ENCODE measurements around the gene HOXA11. TPM values are rescaled to one million over a fixed set of nuclear protein-coding genes. Genes with fewer than 3 reads are reported as not detected.
A peak's percentile ranks its signal among the peaks of the same experiment; 100 is the strongest.

Gene HOXA11
- polyA plus RNA-seq, 1 of the 3 experiments (the other 2 are of a cell fraction) = not detected

GRCh38 chr7:27144781-27145164 is 40.3 kb downstream of the HOXA11 start:
- ChIA-PET POLR2A (interaction anchor here (0.6 kb wide), 1 partner anchor 13 kb away, joined by 3 read pairs; no protein-coding TSS in a partner anchor), CTCF (interaction anchor here (0.8 to 10.9 kb wide), 16 partner anchors 12 to 776 kb away, joined by 3 to 270 read pairs (median 6); partner anchors contain the start of genes HOXA11, HOXA4 and HOXA7)
- no peak overlapping the region for H3K27ac ChIP-seq (ENCODE audit: low read depth in 2 of 2, low read length in 1 of 2)
- H3K4me2 ChIP-seq = peak overlapping the region; percentile 42; the same call in 1 of the 2 replicates
- H2AFZ ChIP-seq (ENCODE audit: low read depth) = 0 out of 2 replicates have a peak overlapping the region, but pooled peaks have one; percentile 29
- H3K4me1 ChIP-seq (ENCODE audit: control insufficient read depth in 1 of 2, insufficient read depth in 2 of 2, low read depth in 1 of 2, low read length in 1 of 2) = peaks cover 11 to 12% of the 10 kb centered on the region in 2 experiments; a peak in 1 of 4 replicates
- H4K20me1 ChIP-seq (ENCODE audit: insufficient read depth) = no peaks in the 10 kb centered on the region
- no peak overlapping the region for H3K4me3 ChIP-seq (ENCODE audit: low read depth in 2 of 2, low read length in 1 of 2)
- H3F3A ChIP-seq (replicated peaks; ENCODE audit: insufficient read depth) = no peaks in the 10 kb centered on the region
- no peaks in the 10 kb centered on the region for H3K9me3 ChIP-seq
- no peaks in the 10 kb centered on the region for H3K79me2 ChIP-seq (ENCODE audit: insufficient read depth)
- H3K9me2 ChIP-seq = no peaks in the 10 kb centered on the region
- 35% methylated on average over 19 of the region's 31 CpGs for WGBS (ENCODE audit: low lambda C conversion rate)
- H3K36me3 ChIP-seq (replicated peaks in 1 of 2; ENCODE audit: control insufficient read depth in 1 of 2, insufficient read depth in 2 of 2, low read length in 1 of 2) = no peaks in the 10 kb centered on the region
- no peak overlapping the region for H3K9ac ChIP-seq
- no peak for TF ChIP-seq TAF1 (IDR thresholded peaks at IDR 0.05; ENCODE audit: borderline replicate concordance, low read depth, low read length)
- no peak for TF ChIP-seq USF2 (IDR thresholded peaks at IDR 0.05; ENCODE audit: borderline replicate concordance, low read depth, low read length)
- TF ChIP-seq SMC3 (IDR thresholded peaks at IDR 0.05; ENCODE audit: low read depth, low read length) = no peak
- no peak for TF ChIP-seq TCF12 (IDR thresholded peaks at IDR 0.05)
- TF ChIP-seq REST (IDR thresholded peaks at IDR 0.05; ENCODE audit: low read depth, low read length) = no peak
- no peak for TF ChIP-seq YY1 (IDR thresholded peaks at IDR 0.05; ENCODE audit: low read depth)
- TF ChIP-seq CTCF (IDR thresholded peaks at IDR 0.05) = no peak
- TF ChIP-seq TEAD4 (IDR thresholded peaks at IDR 0.05; ENCODE audit: borderline replicate concordance, insufficient read depth) = no peak
- TF ChIP-seq MAX (IDR thresholded peaks at IDR 0.05; ENCODE audit: low read depth) = no peak
- no peak for TF ChIP-seq FOXM1 (IDR thresholded peaks at IDR 0.05; ENCODE audit: low read depth)
- no peak for TF ChIP-seq ZBTB33 (IDR thresholded peaks at IDR 0.05; ENCODE audit: borderline replicate concordance, low read depth)
- TF ChIP-seq PBX3 (IDR thresholded peaks at IDR 0.05) = no peak
- no peak for TF ChIP-seq ELF1 (IDR thresholded peaks at IDR 0.05)
- no peak for TF ChIP-seq NFIC (IDR thresholded peaks at IDR 0.05; ENCODE audit: borderline replicate concordance)
- TF ChIP-seq RFX5 (IDR thresholded peaks at IDR 0.05; ENCODE audit: low read length) = no peak
- TF ChIP-seq MEF2A (IDR thresholded peaks at IDR 0.05; ENCODE audit: borderline replicate concordance, low read depth) = no peak
- TF ChIP-seq GABPA (IDR thresholded peaks at IDR 0.05; ENCODE audit: low read depth) = no peak
- TF ChIP-seq EZH2phosphoT487 (IDR thresholded peaks at IDR 0.05; ENCODE audit: borderline replicate concordance, low read depth) = no peak
- no peak for TF ChIP-seq NRF1 (IDR thresholded peaks at IDR 0.05; ENCODE audit: low read depth, low read length)
- peak; percentile 47 for DNase-seq
- peaks cover 100% of the 10 kb centered on the region for H3K27me3 ChIP-seq (ENCODE audit: insufficient read depth)
